Mucosa of gallbladder (tissue), 1 donor: ENCODE data around the gene MAT1A. TPM values are rescaled to one million over a fixed set of nuclear protein-coding genes. Genes with fewer than 3 reads are reported as not detected.
"Not testable (repeated sequence)": the region's sequence is repeated elsewhere in the genome, so short reads cannot be mapped to it uniquely, and the experiment has no call there.

ENCODE experiments used
- DNase-seq: peaks from one replicate; pipeline ENCODE4 v3.0.0-alpha.2; 2020; ENCODE audit warnings: low spot score
- total RNA-seq: library from RNA; stranded (reverse); gene quantifications from one replicate; pipeline ENCODE4 v1.2.1, GENCODE V29; 2021
- donor health status: DM: no; HTN: no; CAD: no.

Gene MAT1A
- total RNA-seq, 1 donor from 2014 or later = 0.98 TPM

GRCh38 chr10:80223031-80223419 lies 66.4 kb downstream of the MAT1A start:
- not testable (repeated sequence) for DNase-seq

Other genes with a start within 250 kb of the MAT1A start
- gene TMEM254, start 211.0 kb downstream of the MAT1A start, total RNA-seq = 37.7 TPM
- gene PLAC9, start 156.9 kb downstream of the MAT1A start, total RNA-seq = 8.5 TPM
- 247 TPM for gene ANXA11, start 84.1 kb downstream of the MAT1A start, total RNA-seq
- not detected for gene DYDC1, start 67.1 kb upstream of the MAT1A start, total RNA-seq
- 0.35 TPM for gene DYDC2, start 67.1 kb upstream of the MAT1A start, total RNA-seq
- 63.6 TPM for gene PRXL2A, start 118.9 kb upstream of the MAT1A start, total RNA-seq
- gene TSPAN14, start 164.7 kb upstream of the MAT1A start, total RNA-seq = 124 TPM
- gene SH2D4B, start 248.2 kb upstream of the MAT1A start, total RNA-seq = not detected